NCI-H2029 treated with DMSO at 0.1 percent for 48 hours (cell line): Measurements from ENCODE around the gene GPM6B.

Source experiments
- DNase-seq: peaks from one replicate; lab custom pipeline; 2025; lab: John Stamatoyannopoulos, UW

Gene GPM6B

DNA sequence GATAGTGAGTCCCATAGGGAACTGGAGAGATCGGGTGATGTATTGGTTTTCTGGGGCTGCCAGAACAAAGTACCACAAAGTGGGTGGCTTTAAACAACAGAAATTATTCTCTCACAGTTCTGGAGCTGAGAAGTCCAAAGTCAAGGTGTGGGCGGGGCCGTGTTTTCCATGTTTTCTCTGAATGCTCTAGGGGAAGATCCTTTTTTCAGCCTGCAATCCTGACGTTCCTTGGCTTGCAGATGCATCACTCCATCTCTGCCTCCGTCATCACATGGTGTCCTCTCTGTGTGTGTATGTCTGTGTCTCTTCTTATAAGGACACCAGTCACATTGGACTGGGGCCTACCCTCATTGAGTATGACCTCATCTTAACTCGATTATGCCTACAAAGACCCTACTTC lies 7.9 kb upstream of the GPM6B start:
- no peak for DNase-seq

DNA sequence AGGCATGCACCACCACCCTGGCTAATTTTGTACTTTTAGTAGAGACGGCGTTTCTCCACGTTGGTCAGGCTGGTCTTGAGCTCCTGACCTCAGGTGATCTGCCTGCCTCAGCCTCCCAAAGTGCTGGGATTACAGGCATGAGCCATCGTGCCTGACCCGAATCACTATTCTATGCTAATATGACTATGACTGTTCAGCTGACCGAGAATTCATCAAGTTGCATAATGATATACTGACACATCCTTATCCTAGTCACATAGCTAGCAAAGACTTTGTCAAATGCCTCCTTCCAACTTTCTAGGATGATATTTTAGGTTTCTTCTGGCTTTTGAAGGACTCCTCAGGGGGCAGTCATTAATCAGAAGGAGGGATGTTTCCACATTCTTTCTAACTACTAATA lies 4.8 kb upstream of the GPM6B start:
- DNase-seq, result no peak

DNA sequence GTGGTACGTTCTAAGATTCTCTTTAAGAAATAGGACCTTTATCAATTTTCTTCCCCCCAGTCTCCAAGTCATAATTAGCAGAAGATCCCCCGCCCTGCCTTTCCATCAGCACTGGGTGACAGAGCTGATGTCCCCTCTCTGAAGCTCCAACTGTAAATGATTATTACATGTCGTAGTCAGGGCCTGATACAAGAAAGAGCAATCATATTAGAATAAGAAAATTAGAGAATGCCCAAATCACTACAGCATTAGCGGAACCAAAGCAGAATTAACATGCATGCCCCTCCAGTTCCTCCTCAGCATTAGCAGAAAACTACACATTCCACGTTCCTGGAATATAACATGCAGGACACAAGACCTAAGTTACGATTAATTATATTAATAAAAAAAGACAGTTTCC lies 717 bp downstream of the GPM6B start:
- no peak for DNase-seq

DNA sequence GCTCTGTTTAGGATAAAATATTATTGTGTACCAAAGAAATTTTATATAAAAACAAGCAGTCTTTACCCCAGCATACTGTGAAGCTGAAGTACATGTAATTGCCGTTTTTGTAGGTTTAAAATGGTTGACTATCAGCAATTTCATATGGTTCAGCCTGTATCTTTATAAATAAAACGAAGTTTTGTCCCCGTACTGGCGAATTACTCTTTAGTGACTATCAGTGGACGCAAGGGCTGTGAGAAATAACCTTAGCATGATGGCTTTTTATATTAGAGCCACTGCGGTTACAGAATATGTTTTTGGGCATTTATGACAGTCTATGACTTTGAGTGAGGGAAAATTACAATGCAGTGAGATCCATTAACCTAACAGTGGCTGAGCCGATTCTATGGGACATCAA lies 1.2 kb downstream of the GPM6B start:
- no peak for DNase-seq

- DNase-seq, result no peak
Observed at GRCh38 chrX:13808865-13809264, 8.0 kb downstream of the GPM6B start.

GRCh38 chrX:13808293-13808692 lies 8.6 kb downstream of the GPM6B start:
- DNase-seq, result no peak

DNA sequence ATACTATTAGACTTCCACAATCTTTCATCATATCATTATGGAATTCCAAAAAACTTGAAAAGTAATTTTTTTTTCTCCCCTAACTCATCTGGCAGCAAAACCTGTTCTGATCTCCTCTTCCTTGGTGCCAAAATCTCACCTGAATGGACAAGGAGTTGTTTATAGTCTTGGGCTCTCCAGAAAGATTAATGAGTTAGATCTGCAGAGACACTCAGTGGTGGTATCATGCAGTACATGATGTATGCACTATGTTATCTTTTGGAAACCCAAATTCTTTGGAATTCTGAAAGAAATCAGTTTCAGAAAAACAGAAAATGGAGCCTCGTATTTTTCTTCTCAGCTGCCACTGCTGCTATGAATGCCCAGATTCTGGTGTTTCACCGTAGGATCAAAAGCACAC lies 11.7 kb downstream of the GPM6B start:
- DNase-seq, result no peak

GRCh38 chrX:13803116-13803515 lies 13.8 kb downstream of the GPM6B start:
- no peak for DNase-seq

DNA sequence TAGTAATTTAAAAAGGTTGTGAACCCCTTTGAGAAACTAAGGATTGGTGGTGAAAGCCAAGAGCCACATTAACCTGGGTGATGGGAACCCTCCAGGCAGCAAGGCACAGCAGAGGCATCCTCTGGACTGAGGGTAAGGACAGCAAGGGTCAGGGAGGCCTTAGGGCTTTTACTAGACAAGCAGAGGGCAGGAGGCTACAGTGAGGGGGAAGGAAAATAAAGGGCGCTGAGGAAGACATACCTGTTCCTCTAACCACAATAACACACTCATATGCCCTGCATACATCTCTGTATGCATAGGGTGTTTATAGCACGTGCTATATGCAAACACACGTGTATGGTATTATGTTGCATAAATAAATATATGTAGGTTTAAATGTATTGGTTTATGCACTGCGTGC lies 18.7 kb downstream of the GPM6B start:
- no peak for DNase-seq

- DNase-seq, result no peak
Observed at GRCh38 chrX:13797512-13797911, 19.4 kb downstream of the GPM6B start.

GRCh38 chrX:13794417-13794816 lies 22.5 kb downstream of the GPM6B start:
- no peak for DNase-seq

- no peak for DNase-seq
Observed at GRCh38 chrX:13793897-13794296, 23.0 kb downstream of the GPM6B start.

GRCh38 chrX:13791559-13791958 lies 25.3 kb downstream of the GPM6B start:
- DNase-seq, result no peak

GRCh38 chrX:13791145-13791544 lies 25.7 kb downstream of the GPM6B start:
- no peak for DNase-seq

- DNase-seq, result no peak
Observed at GRCh38 chrX:13790206-13791131, 26.4 kb downstream of the GPM6B start.

- no peak for DNase-seq
Observed at GRCh38 chrX:13786048-13786447, 30.8 kb downstream of the GPM6B start.

DNA sequence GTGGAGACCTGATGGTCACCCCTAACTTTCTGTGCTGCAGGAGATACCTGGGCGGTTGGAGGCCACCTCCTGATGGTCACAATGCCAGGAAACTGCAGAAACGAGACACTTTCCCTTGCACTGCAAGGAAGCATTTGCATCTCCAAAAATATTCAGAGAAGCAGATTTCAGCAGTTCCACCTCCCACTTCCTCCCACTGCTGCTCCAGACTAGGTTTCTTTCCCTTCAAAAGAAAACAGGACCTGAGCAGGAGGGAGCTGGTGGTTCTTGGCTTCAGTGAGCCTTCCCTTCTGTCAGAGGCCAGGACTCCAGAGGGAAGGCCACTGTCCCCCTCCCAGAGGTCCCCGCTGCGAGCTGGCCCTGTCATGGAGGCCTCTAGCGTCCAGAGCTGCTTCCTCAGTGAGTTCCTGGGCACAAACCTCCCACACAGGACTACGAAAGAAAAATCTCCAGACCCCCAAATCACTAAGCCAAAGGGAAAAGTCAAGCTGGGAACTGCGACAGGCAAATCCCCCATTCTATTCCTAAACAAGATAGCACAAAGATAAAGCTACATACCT lies 35.9 kb downstream of the GPM6B start:
- no peak for DNase-seq

- DNase-seq, result no peak
Observed at GRCh38 chrX:13778916-13779315, 38.0 kb downstream of the GPM6B start.

DNA sequence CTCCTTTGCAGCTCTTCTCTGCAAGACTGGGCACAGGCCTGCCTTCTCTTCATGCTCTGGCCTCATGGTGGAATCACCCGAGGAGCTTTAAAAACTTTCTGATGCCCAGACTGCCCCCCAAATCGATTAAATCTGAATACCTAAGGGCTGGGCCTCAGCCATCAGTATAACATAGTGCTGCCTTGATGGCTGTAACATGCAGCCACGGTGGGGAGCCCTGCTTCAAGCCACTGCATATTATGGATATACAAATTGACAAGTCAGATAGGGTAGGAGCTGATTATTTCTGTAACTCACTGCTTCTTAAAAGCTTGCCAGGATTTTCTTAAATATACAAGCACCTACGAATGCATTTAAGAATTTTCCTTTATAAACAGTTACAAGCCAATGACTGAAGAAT lies 40.5 kb downstream of the GPM6B start:
- DNase-seq, result no peak

DNA sequence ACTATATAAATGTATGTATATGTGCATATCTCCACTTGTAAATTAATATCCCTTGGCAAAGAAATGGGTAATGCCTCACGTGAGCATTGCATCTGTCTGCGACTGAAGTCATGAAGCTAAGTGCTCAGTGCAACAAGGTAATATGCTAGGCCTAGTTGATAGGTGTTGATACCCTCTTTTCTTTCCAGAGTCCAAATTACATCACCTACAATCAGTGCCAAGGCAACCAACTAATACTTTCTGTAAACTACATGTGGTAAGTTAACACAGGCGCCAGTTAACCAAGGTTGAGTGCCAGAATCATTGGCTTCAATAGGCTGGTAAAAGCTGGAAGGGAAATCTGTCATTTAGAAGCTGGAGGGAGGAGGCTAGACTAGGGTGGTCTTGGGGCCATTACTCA lies 41.1 kb downstream of the GPM6B start:
- DNase-seq, result no peak

DNA sequence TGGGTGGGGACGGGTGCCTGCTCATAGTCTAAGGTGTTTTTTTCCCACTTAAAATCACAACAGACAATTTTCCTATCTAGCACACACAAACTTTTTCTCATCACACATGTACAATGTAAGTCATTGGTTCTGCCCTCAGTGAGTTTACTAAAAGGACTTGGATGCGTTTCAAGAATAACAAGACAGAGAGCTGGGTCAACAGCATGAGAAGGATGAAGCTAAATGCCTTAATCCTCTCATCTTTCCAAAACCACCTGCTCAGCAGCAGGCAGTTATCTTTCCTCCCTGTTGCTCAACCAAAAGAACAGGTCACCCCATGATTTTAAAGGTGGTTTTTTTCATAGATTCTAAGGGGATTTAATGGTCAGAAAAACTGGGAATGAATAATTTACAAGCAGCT lies 42.2 kb downstream of the GPM6B start:
- DNase-seq, result no peak

DNA sequence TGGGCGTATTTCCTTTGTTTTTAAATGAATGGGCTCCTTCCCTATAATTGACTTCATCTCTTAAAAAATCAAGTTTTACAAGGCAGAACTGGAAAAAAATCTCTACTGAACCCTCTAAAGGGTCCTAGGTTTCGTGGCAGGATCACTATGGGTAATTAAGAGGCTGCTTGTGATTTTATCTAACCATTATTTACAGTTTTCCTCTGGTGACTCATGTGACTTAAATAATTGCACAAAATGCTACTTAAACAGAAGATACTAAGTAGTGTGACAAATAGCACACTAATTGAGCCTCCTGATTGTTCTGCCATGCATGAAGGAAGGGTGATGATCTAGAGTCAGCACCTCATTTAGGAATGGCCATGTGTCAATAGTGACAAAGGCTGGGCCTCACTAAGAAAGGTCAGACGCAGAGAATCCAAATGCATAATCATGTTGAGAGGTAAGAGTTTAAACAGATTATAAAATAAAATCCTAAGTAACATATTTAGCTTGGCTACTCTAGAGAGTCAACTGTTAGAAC lies 46.8 kb downstream of the GPM6B start:
- no peak for DNase-seq

- no peak for DNase-seq
Observed at GRCh38 chrX:13768939-13769338, 48.0 kb downstream of the GPM6B start.

DNA sequence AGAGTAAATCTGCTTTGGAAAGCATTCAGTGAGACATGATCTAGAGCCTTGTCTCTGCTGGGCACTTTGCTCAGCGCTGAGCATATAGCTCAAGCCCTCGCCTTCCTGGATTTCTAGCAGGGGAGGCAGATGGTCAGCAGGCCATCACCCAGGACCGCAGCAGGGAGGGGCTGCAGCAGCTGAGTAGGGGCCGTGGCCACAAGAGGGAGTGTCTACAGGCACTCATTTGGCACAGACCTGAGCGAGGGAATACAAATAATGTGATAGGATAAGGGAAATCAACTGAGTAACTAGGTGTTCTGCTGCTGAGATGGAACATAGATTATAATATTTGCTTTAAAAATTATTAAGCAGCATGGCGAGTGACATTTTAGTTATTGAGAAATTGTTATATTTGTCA lies 52.1 kb downstream of the GPM6B start:
- DNase-seq, result no peak
